ENCODE measurements around the gene HOXA3.
A peak's percentile ranks its signal among the peaks of the same experiment; 100 is the strongest.

HOXA3 gene

GRCh38 chr7:27099453-27100370, 52.7 kb downstream of the HOXA3 start:
- DNase-seq, result no peak

GRCh38 chr7:27098578-27099451, 53.6 kb downstream of the HOXA3 start:
- no peak for DNase-seq

- no peak for DNase-seq
Measured at GRCh38 chr7:27097686-27098577, 54.5 kb downstream of the HOXA3 start.

- DNase-seq, result no peak
Measured at GRCh38 chr7:27096768-27097514, 55.4 kb downstream of the HOXA3 start.

GRCh38 chr7:27095897-27096767, 56.3 kb downstream of the HOXA3 start, which contains the start of gene HOXA1:
TSS of gene HOXA1 (minus strand) at chr7:27096000. CDS start at chr7:27095912, 88 bp downstream.
- peak; percentile 55 for DNase-seq

GRCh38 chr7:27095050-27095896, 57.1 kb downstream of the HOXA3 start:
- DNase-seq, result no peak

- no peak for DNase-seq
Measured at GRCh38 chr7:27094304-27095049, 57.9 kb downstream of the HOXA3 start.

- DNase-seq, result no peak
Measured at GRCh38 chr7:27093184-27093895, 59.0 kb downstream of the HOXA3 start.

- no peak for DNase-seq
Measured at GRCh38 chr7:27092819-27093110, 59.6 kb downstream of the HOXA3 start.

GRCh38 chr7:27091941-27092818, 60.2 kb downstream of the HOXA3 start:
- DNase-seq, result no peak

- DNase-seq, result no peak
Measured at GRCh38 chr7:27091105-27091504, 61.3 kb downstream of the HOXA3 start.

- DNase-seq, result no peak
Measured at GRCh38 chr7:27088002-27088922, 64.1 kb downstream of the HOXA3 start.

GRCh38 chr7:27083646-27084045, 68.7 kb downstream of the HOXA3 start:
- DNase-seq, result no peak

GRCh38 chr7:27082171-27082570, 70.2 kb downstream of the HOXA3 start:
- no peak for DNase-seq

- no peak for DNase-seq
Measured at GRCh38 chr7:27080844-27081436, 71.4 kb downstream of the HOXA3 start.

Data from activated effector memory CD4-positive, alpha-beta T cell treated with Interleukin-2 at 50 U/mL for 16 hours (primary cell).